HG02610 (cell line): ENCODE data around the gene BTBD3.
A peak's percentile ranks its signal among the peaks of the same experiment; 100 is the strongest.

Experiments used
- ATAC-seq: cut with Tn5 transposase; IDR thresholded peaks from one replicate; pipeline ENCODE4 v1.9.1; 2021; ENCODE audit warnings: mild to moderate bottlenecking, moderate library complexity; ENCODE audit not compliant: unreplicated experiment

The BTBD3 gene

GRCh38 chr20:11912659-11913415 is 4.9 kb upstream of the BTBD3 start:
- ATAC-seq: no peak

- ATAC-seq: no peak
Observed at GRCh38 chr20:11918391-11918845, 725 bp downstream of the BTBD3 start.

DNA sequence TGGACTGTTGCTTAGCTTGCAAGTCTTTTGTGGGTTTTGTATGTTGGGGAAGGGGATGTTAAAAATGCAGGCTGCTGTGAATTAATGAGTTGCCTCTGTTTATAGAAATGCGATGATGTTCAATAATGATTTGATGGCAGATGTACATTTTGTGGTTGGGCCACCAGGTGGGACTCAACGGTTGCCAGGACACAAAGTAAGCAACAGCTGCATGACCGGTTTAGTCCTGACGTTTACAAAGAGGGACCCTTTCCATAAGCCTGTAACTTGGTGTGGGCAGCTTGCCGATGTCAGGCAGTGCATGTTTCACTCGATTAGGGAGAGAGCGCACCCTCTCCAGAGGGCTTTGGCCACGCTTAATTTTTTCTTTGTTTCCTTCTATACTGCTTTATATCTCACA is 1.3 kb downstream of the BTBD3 start:
- no peak for ATAC-seq

DNA sequence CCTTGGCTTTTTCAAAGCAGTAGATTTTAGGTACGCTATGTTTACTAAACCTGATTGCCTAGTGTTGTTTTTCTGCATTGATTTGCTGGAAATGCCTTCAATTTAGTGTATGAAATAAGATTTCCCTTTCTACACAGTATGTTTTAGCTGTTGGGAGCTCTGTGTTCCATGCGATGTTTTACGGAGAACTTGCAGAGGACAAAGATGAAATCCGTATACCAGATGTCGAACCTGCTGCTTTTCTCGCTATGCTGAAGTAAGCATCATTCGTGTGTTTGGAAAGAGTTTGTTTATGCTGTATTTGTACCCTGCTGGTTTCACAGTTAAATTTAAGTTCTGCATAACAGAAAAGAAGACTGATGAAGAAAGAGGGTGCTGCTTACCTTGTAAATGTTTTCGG is 1.9 kb downstream of the BTBD3 start:
- ATAC-seq: no peak

DNA sequence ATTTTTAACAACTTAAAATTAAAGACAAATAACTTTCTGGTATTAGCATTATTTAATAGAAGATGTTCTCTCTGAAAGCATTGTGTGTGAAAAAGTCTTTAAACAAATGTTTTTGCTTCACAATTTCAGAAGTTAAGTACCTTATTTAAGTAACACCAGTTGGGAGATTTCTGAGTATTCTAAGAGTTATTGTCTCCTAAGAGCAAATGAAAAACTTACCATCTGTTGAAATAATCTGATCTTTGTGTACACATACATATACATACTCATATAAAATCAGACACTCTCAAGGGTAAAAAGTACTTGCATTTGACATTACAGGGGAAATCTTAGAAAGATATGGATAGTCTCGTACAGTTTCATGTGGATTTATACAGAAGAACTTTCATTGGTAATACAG is 2.4 kb downstream of the BTBD3 start:
- ATAC-seq: no peak

DNA sequence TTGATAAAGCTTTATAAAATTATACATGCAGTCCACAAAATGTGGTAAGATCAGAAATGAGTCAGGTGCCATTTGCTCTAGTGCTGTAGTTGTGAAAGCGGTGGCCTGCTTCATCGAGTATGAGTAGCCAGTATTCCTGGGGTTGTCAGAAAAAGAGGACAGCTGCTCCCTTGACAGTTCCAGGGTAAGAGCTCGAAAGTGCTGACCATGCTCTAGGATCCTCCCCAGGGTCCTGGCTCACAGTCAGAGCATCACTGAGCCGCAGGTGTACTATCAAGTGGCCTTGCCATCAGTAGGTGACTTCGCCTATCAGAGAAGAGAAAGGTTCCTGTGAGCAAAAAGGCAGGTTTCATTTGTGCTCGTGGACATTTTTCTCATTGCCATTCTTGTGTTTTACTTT is 3.6 kb downstream of the BTBD3 start:
- no peak for ATAC-seq

GRCh38 chr20:11922561-11922960 is 4.9 kb downstream of the BTBD3 start:
- ATAC-seq: no peak

DNA sequence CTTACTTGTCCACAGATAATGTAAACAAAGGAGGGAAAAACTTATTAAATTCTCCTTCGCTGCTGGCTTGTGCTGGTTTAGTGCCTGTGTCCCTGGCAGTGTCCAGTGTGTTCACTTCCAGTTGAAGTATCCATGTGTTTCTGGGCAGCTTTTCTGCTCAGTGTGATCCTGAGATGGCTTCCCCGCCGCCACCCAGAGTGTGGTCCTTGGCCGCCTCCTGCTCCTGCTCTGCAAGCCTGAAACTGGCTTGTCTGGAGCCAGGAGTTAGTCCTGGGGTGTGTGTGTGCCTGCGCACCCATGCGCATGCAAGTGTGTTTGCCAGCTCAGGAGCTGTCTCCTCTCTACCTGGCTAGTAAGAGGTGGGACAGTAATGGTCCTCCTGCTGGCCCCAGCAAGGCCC is 7.2 kb downstream of the BTBD3 start:
- no peak for ATAC-seq

DNA sequence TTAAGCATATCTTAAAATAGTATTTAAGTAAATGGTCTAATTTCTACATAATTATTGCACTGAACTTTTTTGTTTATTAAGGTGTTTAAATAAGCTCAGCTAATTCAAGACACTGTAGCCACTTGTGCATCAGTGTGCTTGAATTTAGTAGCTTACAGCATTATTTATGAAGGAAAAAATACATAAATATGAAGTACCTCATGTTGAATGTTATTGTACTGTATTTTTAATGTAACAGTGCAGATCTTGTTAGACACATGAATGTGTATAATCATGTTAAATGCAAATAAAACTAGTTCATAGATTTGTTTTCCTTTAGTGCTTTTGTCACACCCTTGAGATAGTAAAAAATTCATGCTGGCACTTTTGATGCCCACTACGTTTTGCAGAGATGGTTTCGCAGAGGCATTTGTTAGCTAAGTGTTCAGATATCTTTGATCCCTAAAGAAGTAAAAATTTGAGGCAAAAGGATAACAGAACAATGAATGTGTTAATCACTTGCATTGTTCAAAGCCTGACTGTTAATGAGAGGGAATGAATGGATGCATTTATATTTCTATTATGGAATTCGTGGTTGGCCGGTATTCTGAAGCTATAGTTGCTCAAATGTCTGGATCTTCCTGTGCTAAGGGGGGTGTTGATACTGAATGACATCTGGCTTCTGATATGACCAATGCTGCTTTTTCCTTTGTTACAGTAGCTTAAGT is 8.8 kb downstream of the BTBD3 start:
- no peak for ATAC-seq

DNA sequence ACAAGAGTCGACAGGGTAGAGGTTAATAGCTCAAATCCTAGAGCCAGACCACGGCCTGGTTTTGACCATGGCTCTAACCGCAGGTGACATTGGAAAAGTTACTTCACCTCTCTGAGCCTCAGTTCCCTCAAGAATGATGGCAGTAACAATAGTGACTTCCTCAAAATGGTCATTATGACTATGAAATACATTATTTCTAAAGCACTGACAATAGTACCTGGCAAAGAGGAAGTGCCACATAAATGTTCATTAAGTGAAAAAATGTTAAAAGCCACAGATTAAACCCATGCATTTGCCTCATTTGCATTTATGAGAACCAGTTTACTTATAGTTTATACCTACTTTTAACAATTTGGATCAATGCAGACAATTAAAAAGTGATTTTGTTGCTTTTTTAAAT is 12.3 kb downstream of the BTBD3 start:
- ATAC-seq: no peak

- peak; percentile 36 for ATAC-seq
Observed at GRCh38 chr20:11935212-11936154, 17.8 kb downstream of the BTBD3 start.

- ATAC-seq: no peak
Observed at GRCh38 chr20:11936157-11936556, 18.5 kb downstream of the BTBD3 start.

GRCh38 chr20:11937230-11937629 is 19.5 kb downstream of the BTBD3 start:
- ATAC-seq: no peak

- ATAC-seq: no peak
Observed at GRCh38 chr20:11941593-11942246, 24.0 kb downstream of the BTBD3 start.

GRCh38 chr20:11943778-11944177 is 26.1 kb downstream of the BTBD3 start:
- no peak for ATAC-seq

DNA sequence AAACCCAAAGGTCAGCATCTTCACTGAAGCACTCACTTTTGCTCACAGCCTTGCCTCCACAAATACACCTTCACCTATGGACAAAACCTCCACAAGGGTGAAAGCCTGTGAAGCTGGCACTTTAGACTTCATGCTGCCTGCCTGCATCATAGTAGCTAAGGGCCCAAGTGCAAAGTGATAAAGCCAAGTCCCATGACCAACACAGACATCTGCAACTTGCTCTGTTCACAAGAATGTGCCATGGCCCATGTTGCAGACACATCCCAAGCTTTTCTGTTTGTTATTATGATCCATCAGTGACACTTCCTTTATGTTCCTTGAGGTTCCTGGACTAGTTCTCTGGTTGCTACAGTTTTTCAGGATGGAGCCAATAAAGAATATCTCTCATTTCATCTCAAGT is 31.1 kb downstream of the BTBD3 start:
- no peak for ATAC-seq

DNA sequence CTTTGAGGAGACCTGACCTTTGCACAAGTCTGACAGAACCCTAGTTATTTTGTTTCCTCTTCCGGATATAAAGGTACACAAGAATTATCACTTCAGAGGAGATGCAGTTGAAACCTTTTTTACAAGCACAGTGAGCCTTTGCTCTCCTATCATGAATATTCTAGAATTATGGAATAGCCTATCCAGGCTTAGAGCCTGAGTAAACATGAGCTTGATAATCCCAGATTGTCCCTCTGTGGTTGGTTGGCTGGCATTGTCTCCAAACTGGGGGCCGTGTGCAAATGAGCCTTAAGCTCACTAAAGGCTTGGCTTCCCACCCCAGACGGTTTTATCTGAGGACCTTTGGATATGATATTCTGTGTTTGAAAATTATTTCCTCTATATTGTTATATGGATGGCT is 32.0 kb downstream of the BTBD3 start:
- ATAC-seq: no peak

DNA sequence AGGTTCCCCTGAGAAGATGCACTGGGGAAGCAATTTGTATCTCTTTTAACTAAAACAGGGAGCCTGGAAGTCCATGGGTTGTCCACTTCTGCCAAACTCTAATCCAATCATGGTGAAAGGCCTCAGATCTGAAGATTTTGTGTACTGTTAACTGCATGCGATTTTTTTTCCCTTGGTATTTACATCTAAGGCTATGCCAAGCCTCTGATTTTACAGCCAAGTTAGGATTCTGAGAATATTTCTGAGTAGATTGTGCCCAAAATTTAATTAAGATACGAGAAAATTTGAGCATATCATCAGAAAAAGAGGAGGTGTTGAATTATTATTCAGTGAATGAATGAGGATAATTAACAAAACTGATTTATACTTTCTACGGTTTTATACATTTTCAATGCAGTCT is 34.0 kb downstream of the BTBD3 start:
- no peak for ATAC-seq

GRCh38 chr20:11952639-11953038 is 34.9 kb downstream of the BTBD3 start:
- ATAC-seq: no peak

DNA sequence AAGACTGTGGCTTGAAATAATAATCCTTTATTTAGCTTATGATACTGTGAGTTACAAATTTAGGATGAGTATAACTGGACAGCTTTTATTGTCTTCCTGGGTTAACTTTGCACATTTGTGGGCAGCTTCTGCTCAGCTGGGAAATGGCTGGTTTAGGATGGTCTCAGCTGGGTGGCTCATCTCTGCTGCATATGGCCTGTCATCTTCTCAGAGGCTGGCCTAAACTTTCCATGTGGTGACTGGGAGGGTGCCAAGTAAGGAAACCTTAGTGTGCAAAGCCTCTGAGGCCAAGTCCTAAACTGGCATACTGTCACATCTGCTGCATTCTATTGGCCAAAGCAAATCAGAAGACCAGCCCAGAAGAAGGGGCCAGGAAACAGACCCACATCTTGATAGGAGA is 40.2 kb downstream of the BTBD3 start:
- no peak for ATAC-seq

- ATAC-seq: no peak
Observed at GRCh38 chr20:11958855-11959254, 41.2 kb downstream of the BTBD3 start.
